ENCODE data around the gene COL4A4. TPM values are rescaled to one million over a fixed set of nuclear protein-coding genes. Genes with fewer than 3 reads are reported as not detected.

Gene COL4A4
- total RNA-seq, 1 experiment from 2014 or later: 3.1 TPM

- ChIA-PET CTCF (interaction anchor here (0.6 to 0.8 kb wide), 4 partner anchors 44 to 1313 kb away, joined by 3 to 4 read pairs (median 4); no protein-coding TSS in a partner anchor), POLR2A (no interaction called here)
- Mint-ChIP-seq H3K9me3 (no peaks in the 10 kb centered on the region), H3K36me3 (no peaks in the 10 kb centered on the region), H3K27ac (peak overlapping the region; percentile 32; the same call in 1 of the 2 replicates), H3K4me3 (no peak overlapping the region), H3K27me3 (ENCODE audit: low read depth) (no peaks in the 10 kb centered on the region), H3K4me1 (peaks cover 18% of the 10 kb centered on the region)
- no peak for TF ChIP-seq PRDM15 (CRISPR knock-in tag; IDR thresholded peaks at IDR 0.05)
- TF ChIP-seq ETV6 (CRISPR knock-in tag; IDR thresholded peaks at IDR 0.05): no peak
- TF ChIP-seq ZNF512 (CRISPR knock-in tag; IDR thresholded peaks at IDR 0.05; ENCODE audit: borderline replicate concordance): no peak
- TF ChIP-seq CBFB (CRISPR knock-in tag; IDR thresholded peaks at IDR 0.05; ENCODE audit: low read depth): no peak
- TF ChIP-seq FOXP4 (CRISPR knock-in tag; IDR thresholded peaks at IDR 0.05): no peak
- TF ChIP-seq PREB (CRISPR knock-in tag; IDR thresholded peaks at IDR 0.05; ENCODE audit: borderline replicate concordance): no peak
- TF ChIP-seq MXD4 (CRISPR knock-in tag; IDR thresholded peaks at IDR 0.05; ENCODE audit: borderline replicate concordance): no peak
- TF ChIP-seq ATF2 (CRISPR knock-in tag; IDR thresholded peaks at IDR 0.05; ENCODE audit: borderline replicate concordance, low read depth): no peak
- no peak for TF ChIP-seq ELF4 (CRISPR knock-in tag; IDR thresholded peaks at IDR 0.05; ENCODE audit: low read depth)
- no peak for TF ChIP-seq NR1H2 (CRISPR knock-in tag; IDR thresholded peaks at IDR 0.05)
- no peak for TF ChIP-seq ATF3 (CRISPR knock-in tag; conservative IDR thresholded peaks at IDR 0.05)
- ATAC-seq: no peak
- no peak for DNase-seq (ENCODE audit: low spot score)
Measured at GRCh38 chr2:226978300-226978699, 185.7 kb downstream of the COL4A4 start.

GRCh38 chr2:226977775-226978190 is 186.2 kb downstream of the COL4A4 start:
- Mint-ChIP-seq H3K36me3 (no peaks in the 10 kb centered on the region), H3K27me3 (ENCODE audit: low read depth) (no peaks in the 10 kb centered on the region), H3K4me3 (no peak overlapping the region), H3K9me3 (no peaks in the 10 kb centered on the region), H3K4me1 (peaks cover 18% of the 10 kb centered on the region), H3K27ac (no peak overlapping the region)
- no peak for ATAC-seq
- CTCF ChIA-PET: interaction anchor here (0.8 kb wide), 1 partner anchor 180 kb away, joined by 3 read pairs; no protein-coding TSS in a partner anchor
- POLR2A ChIA-PET: no interaction called here
- no peak for DNase-seq (ENCODE audit: low spot score)
- TF ChIP-seq TCF7 (CRISPR knock-in tag; IDR thresholded peaks at IDR 0.05; ENCODE audit: low read depth): no peak
- no peak for TF ChIP-seq MLX (CRISPR knock-in tag; IDR thresholded peaks at IDR 0.05)
- TF ChIP-seq ATF1 (CRISPR knock-in tag; IDR thresholded peaks at IDR 0.05): no peak
- TF ChIP-seq NFYB (CRISPR knock-in tag; conservative IDR thresholded peaks at IDR 0.05; ENCODE audit: low read depth): no peak
- TF ChIP-seq NR2C2 (CRISPR knock-in tag; IDR thresholded peaks at IDR 0.05): no peak
- TF ChIP-seq ZNF416 (CRISPR knock-in tag; IDR thresholded peaks at IDR 0.05): no peak
- no peak for TF ChIP-seq AFF4 (CRISPR knock-in tag; IDR thresholded peaks at IDR 0.05; ENCODE audit: borderline replicate concordance)
- no peak for TF ChIP-seq ELF4 (CRISPR knock-in tag; IDR thresholded peaks at IDR 0.05; ENCODE audit: low read depth)
- no peak for TF ChIP-seq CDX4 (CRISPR knock-in tag; IDR thresholded peaks at IDR 0.05; ENCODE audit: borderline replicate concordance)

Measured in WTC11 (cell line).